ENCODE data around the gene ITIH5.

The ITIH5 gene

GRCh38 chr10:7625836-7626235 lies 40.9 kb downstream of the ITIH5 start:
- DNase-seq = no peak

- DNase-seq = no peak
Measured at GRCh38 chr10:7625009-7625408, 41.8 kb downstream of the ITIH5 start.

GRCh38 chr10:7622969-7623368 lies 43.8 kb downstream of the ITIH5 start:
- no peak for DNase-seq

GRCh38 chr10:7618461-7618860 lies 48.3 kb downstream of the ITIH5 start:
- DNase-seq = no peak

GRCh38 chr10:7611909-7612308 lies 54.9 kb downstream of the ITIH5 start:
- no peak for DNase-seq

GRCh38 chr10:7610651-7611389 lies 55.9 kb downstream of the ITIH5 start:
- DNase-seq = no peak

GRCh38 chr10:7610026-7610425 lies 56.7 kb downstream of the ITIH5 start:
- DNase-seq = no peak

- DNase-seq = no peak
Measured at GRCh38 chr10:7609556-7609955, 57.2 kb downstream of the ITIH5 start.

- no peak for DNase-seq
Measured at GRCh38 chr10:7608001-7608400, 58.8 kb downstream of the ITIH5 start.

- DNase-seq = no peak
Measured at GRCh38 chr10:7606951-7607404, 59.8 kb downstream of the ITIH5 start.

- DNase-seq = no peak
Measured at GRCh38 chr10:7605565-7606295, 61.0 kb downstream of the ITIH5 start.

GRCh38 chr10:7601023-7601656 lies 65.6 kb downstream of the ITIH5 start:
- no peak for DNase-seq

GRCh38 chr10:7598771-7599170 lies 68.0 kb downstream of the ITIH5 start:
- no peak for DNase-seq

GRCh38 chr10:7596356-7596755 lies 70.4 kb downstream of the ITIH5 start:
- DNase-seq = no peak

- no peak for DNase-seq
Measured at GRCh38 chr10:7593905-7594304, 72.9 kb downstream of the ITIH5 start.

- DNase-seq = no peak
Measured at GRCh38 chr10:7593063-7593462, 73.7 kb downstream of the ITIH5 start.

- DNase-seq = no peak
Measured at GRCh38 chr10:7592627-7593026, 74.1 kb downstream of the ITIH5 start.

GRCh38 chr10:7590271-7590670 lies 76.5 kb downstream of the ITIH5 start:
- no peak for DNase-seq

- no peak for DNase-seq
Measured at GRCh38 chr10:7589748-7590147, 77.0 kb downstream of the ITIH5 start.

GRCh38 chr10:7587865-7588188 lies 78.9 kb downstream of the ITIH5 start:
- DNase-seq = no peak

- DNase-seq = no peak
Measured at GRCh38 chr10:7587168-7587864, 79.5 kb downstream of the ITIH5 start.

GRCh38 chr10:7585228-7585627 lies 81.5 kb downstream of the ITIH5 start:
- no peak for DNase-seq

GRCh38 chr10:7583626-7584025 lies 83.1 kb downstream of the ITIH5 start:
- DNase-seq = no peak

- no peak for DNase-seq
Measured at GRCh38 chr10:7580520-7580919, 86.2 kb downstream of the ITIH5 start.
